ENCODE data around the gene BACH2.

DNA sequence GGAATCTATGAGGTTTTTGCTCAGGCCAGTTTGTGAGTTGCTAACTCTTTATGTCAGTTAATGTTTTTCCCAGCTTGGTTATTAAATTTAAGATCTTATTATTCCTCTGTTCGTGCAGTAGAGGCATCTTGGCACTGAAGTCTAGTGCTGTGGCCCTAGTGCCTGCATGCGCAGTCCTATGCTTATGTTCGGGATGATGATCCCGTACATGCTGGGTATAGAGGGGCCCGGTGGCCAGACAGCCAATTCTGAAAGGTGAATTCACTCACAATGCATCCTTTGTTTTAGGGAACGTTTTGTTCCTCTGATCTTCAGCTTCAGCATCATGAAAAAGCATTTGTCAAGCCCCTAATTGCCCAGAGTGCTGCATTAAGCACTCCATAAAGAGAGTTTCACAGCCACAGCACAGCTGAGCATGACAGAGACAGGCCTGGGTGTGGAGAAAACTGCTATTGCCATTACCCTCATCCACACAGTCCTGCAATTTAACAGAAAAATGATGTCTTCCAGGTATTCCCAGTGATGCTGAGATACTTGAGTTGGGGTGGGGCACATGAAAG is 39.8 kb upstream of the BACH2 start:
- no peak for TF ChIP-seq MXI1 (conservative IDR thresholded peaks at IDR 0.05; ENCODE audit: poor library complexity, severe bottlenecking)
- TF ChIP-seq, protein P1, sequence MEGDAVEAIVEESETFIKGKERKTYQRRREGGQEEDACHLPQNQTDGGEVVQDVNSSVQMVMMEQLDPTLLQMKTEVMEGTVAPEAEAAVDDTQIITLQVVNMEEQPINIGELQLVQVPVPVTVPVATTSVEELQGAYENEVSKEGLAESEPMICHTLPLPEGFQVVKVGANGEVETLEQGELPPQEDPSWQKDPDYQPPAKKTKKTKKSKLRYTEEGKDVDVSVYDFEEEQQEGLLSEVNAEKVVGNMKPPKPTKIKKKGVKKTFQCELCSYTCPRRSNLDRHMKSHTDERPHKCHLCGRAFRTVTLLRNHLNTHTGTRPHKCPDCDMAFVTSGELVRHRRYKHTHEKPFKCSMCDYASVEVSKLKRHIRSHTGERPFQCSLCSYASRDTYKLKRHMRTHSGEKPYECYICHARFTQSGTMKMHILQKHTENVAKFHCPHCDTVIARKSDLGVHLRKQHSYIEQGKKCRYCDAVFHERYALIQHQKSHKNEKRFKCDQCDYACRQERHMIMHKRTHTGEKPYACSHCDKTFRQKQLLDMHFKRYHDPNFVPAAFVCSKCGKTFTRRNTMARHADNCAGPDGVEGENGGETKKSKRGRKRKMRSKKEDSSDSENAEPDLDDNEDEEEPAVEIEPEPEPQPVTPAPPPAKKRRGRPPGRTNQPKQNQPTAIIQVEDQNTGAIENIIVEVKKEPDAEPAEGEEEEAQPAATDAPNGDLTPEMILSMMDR (IDR thresholded peaks at IDR 0.05; ENCODE audit: poor library complexity, severe bottlenecking), result no peak
